Measurements from ENCODE around the gene DCUN1D2. TPM values are rescaled to one million over a fixed set of nuclear protein-coding genes. Genes with fewer than 3 reads are reported as not detected.

DCUN1D2 gene
- polyA plus RNA-seq, 1 experiment: 11.0 TPM

DNA sequence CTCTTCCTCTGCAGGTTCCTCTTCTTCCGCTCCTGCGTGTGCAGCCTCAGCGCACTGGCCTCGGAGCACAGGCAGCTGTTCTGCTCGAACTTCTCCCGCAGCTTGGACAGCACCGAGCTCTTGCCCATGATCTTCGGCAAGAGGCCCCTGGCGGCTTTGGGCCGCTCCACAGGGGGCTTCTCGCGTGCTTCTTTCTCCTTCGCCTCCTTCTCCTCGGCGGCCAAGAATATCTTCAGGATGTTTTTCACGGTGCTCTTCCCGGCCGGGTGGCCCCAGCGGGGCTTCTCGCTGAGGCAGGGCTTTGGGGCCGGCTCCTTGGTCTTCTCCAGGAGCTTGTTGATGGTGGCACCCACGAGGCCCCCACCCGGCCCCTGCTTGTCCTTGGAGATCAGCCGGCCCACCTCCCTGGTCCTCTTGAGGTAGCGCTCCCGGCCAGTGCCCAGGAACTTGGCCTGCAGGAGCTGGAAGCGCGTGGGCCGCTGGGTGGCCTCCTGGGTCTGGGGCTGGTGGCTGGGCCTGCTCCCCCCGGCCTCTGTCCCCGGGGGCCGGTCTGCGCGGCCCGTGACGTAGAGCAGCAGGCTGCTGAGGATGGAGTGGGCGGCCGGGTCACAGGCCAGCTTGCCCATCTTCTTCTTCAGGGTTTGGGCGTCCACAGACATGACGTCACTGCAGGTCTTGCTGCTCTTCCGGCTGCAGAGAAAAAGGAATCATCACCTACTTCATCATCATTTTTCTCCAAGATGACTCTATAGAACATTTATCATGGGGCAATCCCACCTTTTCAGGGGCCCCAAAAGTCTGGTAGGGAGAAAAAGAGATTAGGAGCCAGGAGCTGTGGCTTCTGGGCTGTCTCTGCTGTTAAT, 82.7 kb downstream of the DCUN1D2 start:
- POLR2A ChIA-PET: no interaction called here
- no peak overlapping the region for H3K4me3 ChIP-seq (ENCODE audit: low read depth, low read length)
- CTCF ChIA-PET: interaction anchor here (0.7 to 4.4 kb wide), 2 partner anchors 14 to 16 kb away, joined by 3 to 24 read pairs; no protein-coding TSS in a partner anchor

GRCh38 chr13:113407103-113407530, 83.4 kb downstream of the DCUN1D2 start:
- H3K4me3 ChIP-seq (ENCODE audit: low read depth, low read length): no peak overlapping the region
- no peak for DNase-seq (ENCODE audit: low read depth)
- no peaks in the 10 kb centered on the region for H3K27me3 ChIP-seq (ENCODE audit: control insufficient read depth, insufficient read depth, low read length)
- H3K36me3 ChIP-seq (ENCODE audit: control insufficient read depth, insufficient read depth, low read length): no peaks in the 10 kb centered on the region
- ChIA-PET POLR2A (no interaction called here), CTCF (interaction anchor here (0.7 to 4.4 kb wide), 2 partner anchors 13 to 17 kb away, joined by 3 to 24 read pairs; no protein-coding TSS in a partner anchor)
- TF ChIP-seq, protein P1, sequence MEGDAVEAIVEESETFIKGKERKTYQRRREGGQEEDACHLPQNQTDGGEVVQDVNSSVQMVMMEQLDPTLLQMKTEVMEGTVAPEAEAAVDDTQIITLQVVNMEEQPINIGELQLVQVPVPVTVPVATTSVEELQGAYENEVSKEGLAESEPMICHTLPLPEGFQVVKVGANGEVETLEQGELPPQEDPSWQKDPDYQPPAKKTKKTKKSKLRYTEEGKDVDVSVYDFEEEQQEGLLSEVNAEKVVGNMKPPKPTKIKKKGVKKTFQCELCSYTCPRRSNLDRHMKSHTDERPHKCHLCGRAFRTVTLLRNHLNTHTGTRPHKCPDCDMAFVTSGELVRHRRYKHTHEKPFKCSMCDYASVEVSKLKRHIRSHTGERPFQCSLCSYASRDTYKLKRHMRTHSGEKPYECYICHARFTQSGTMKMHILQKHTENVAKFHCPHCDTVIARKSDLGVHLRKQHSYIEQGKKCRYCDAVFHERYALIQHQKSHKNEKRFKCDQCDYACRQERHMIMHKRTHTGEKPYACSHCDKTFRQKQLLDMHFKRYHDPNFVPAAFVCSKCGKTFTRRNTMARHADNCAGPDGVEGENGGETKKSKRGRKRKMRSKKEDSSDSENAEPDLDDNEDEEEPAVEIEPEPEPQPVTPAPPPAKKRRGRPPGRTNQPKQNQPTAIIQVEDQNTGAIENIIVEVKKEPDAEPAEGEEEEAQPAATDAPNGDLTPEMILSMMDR (IDR thresholded peaks at IDR 0.05; ENCODE audit: insufficient read depth, low read depth, low read length): no peak

More for the DNA sequence above, 82.7 kb downstream of the DCUN1D2 start:
- TF ChIP-seq, protein P1 (IDR thresholded peaks at IDR 0.05; ENCODE audit: insufficient read depth, low read depth, low read length): no peak
- Histone ChIP-seq H3K27me3 (ENCODE audit: control insufficient read depth, insufficient read depth, low read length) (no peaks in the 10 kb centered on the region), H3K36me3 (ENCODE audit: control insufficient read depth, insufficient read depth, low read length) (no peaks in the 10 kb centered on the region)
- DNase-seq (ENCODE audit: low read depth): no peak

DNA sequence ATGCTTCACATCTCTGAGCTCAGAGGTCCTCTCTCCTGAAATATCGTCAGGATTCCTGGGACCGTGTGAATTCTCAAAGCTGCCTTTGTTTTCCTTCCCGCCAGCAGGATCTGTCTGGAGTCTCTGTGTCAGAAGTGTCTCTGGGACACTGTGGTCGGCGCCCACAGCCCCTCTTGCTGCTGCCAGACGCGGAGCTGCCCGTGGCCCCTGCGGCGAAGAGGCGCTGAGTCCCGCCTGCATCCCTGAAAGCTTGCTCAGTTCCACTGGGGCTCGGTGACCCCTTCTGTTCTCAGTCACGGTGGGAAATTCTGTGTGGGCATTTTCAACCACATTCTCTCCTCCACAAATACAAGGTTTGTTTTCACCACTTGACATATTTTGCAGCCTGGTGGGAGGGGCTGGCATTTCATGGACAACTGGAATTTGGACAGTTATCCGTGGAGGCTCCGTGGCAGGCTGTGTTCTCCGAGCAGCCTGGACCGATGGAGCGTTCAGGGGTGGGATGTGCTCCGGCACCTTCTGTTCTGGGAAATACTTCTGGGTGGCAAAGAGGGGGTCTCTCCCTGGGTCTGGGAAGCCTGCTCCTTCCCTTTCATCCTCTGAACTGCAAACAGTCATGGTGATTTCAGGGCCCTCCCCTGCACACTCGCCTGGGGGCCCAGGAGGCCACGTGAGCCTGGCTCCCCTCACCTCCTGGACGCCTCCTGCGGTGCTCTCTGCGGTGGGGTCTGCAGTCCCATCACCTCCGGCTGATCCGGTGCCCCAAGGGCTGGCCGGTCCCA, 84.0 kb downstream of the DCUN1D2 start:
- Histone ChIP-seq H3K4me3 (ENCODE audit: low read depth, low read length) (no peak overlapping the region), H3K27me3 (ENCODE audit: control insufficient read depth, insufficient read depth, low read length) (no peaks in the 10 kb centered on the region), H3K36me3 (ENCODE audit: control insufficient read depth, insufficient read depth, low read length) (no peaks in the 10 kb centered on the region)
- CTCF ChIA-PET: no interaction called here
- POLR2A ChIA-PET: no interaction called here
- DNase-seq (ENCODE audit: low read depth): no peak
- TF ChIP-seq, protein P1 (IDR thresholded peaks at IDR 0.05; ENCODE audit: insufficient read depth, low read depth, low read length): no peak

Small RNAs within 50 kb of the gene (small RNA-seq; reads per million reads assigned to genes)
- gene RNU1-16P (ENCODE audit: insufficient read length, low read depth, low replicate concordance): not detected

Other genes starting within 250 kb of the DCUN1D2 start
- gene LAMP1, start 193.5 kb downstream of the DCUN1D2 start, polyA plus RNA-seq (2011; rRNA removed): 237 and 274 TPM in 2 replicates
- 2.1 and 2.4 TPM in 2 replicates for gene GRTP1, start 126.6 kb downstream of the DCUN1D2 start, polyA plus RNA-seq (2011; rRNA removed)
- gene ADPRHL1, start 37.2 kb downstream of the DCUN1D2 start, polyA plus RNA-seq (2011; rRNA removed): 0.78 and 1.1 TPM in 2 replicates
- gene TFDP1, start 94.0 kb upstream of the DCUN1D2 start, polyA plus RNA-seq (2011; rRNA removed): 67.3 and 99.8 TPM in 2 replicates
- gene ATP4B, start 167.5 kb upstream of the DCUN1D2 start, polyA plus RNA-seq (2011; rRNA removed): not detected in 2 replicates
- gene GRK1, start 176.5 kb upstream of the DCUN1D2 start, polyA plus RNA-seq (2011; rRNA removed): 0.02 TPM in 1 of 2 replicates, not detected in the other